SW480 (cell line): ENCODE data around the gene ITGB3.
A peak's percentile ranks its signal among the peaks of the same experiment; 100 is the strongest.

Experiments
- DNase-seq: peaks from one replicate; pipeline ENCODE4 v3.0.0-alpha.2; 2016; ENCODE audit warnings: low spot score

Gene ITGB3

DNA sequence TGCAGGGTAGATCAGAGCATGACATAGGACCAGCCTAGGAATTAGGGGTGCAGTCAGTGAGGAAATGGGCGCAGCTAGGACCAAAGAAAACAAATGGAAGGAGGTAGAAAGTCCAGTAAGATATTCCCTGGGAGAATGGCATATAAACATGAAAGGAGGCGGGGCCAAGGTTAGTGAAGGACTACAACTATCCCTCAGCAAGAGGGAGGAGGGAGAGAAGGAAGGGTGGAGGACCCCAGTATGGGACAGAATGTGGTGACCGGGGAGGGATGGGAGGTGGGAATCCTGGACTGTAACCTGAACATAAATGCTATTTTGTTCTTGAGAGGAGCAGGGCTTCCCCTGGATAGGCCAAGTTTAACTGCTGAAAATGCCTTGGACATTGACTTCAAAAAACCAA, 22.8 kb downstream of the ITGB3 start:
- DNase-seq = no peak

DNA sequence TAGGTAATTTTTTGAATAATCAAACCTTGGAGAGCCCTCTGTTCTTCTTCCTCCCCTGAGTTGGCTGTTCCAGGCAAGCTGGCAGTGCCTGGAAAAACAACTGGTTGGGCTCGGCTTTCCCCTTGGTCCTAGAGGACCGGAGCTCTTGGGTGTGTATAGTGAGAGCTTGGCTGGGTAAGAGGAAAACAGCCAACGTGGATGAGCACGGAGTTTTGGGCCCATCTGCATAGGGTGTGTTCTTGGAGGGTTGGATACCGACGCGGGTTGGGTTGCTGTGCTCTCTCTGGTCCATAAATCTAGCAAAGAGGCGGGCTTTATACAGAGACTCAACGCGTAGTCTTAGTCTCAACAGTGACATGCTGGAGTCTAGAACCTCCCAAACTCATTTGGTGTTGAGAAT, 23.2 kb downstream of the ITGB3 start:
- DNase-seq = peak; percentile 44

DNA sequence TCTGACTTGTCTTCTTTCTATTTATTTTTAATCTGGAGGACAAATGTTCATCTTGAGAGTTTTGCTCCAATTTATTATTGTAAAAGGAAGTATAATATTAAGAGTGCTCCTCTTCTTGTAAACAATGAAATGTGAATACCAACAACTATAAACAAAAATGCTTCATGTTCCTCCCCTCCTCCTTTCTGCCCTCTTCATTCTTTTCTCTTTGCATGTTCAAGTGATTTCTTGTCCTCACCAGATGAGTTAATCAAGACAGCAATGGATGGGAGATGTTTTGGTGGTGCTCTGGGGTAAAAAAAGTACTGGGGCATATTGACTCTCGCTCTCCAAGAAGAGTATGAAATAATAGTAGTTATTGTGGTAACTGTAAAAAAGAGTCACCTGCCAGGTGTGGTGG, 24.3 kb downstream of the ITGB3 start:
- no peak for DNase-seq

DNA sequence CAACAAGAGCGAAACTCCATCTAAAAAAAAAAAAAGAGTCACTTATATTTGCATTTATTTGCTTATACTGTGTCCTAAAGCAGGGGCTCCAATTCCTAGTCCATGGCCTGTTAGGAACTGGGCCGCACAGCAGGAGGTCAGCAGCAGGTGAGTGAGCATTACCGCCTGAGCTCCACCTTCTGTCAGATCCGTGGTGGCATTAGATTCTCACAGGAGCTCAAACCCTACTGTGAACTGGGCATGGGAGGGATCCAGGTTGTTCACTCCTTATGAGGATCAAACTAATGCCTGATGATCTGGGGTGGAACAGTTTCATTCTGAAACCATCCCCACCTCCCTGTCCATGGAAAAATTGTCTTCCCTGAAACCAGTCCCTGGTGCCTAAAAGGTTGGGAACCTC, 24.9 kb downstream of the ITGB3 start:
- no peak for DNase-seq

DNA sequence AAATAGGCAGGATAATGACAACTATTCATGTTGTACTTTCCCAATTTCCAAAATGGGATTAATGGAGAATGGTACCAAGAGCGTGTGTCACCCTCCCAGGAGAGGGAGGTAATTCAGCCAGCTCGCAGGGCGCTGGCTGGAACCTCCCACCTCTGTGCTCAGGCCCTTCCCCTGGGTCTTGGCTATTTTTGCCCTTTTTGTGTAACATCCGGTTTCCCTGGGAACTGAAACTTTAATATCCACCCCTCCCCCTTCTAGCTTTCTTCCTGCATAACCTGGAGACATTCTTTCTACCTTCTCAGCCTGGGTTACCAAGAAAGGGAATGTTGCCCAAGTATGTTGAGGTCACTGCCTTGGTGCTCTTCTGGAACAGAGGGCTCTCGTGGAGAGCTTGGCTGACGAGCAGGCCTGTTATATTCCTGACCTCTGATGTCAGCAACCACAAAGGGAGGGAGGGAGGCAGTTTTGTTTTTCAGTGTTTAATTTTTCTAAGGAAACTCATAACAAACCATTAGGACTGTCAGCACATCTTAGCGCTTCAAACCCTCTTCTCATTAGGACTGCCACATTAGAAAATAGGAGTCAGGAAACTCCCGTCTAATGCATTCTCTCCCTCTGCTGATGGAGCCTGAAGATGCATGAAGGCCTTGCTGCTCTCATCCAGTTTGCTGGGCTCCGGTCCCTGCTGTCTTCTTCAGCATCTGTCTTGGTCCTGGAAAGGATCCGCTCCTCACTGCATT, 25.6 kb downstream of the ITGB3 start:
- no peak for DNase-seq

DNA sequence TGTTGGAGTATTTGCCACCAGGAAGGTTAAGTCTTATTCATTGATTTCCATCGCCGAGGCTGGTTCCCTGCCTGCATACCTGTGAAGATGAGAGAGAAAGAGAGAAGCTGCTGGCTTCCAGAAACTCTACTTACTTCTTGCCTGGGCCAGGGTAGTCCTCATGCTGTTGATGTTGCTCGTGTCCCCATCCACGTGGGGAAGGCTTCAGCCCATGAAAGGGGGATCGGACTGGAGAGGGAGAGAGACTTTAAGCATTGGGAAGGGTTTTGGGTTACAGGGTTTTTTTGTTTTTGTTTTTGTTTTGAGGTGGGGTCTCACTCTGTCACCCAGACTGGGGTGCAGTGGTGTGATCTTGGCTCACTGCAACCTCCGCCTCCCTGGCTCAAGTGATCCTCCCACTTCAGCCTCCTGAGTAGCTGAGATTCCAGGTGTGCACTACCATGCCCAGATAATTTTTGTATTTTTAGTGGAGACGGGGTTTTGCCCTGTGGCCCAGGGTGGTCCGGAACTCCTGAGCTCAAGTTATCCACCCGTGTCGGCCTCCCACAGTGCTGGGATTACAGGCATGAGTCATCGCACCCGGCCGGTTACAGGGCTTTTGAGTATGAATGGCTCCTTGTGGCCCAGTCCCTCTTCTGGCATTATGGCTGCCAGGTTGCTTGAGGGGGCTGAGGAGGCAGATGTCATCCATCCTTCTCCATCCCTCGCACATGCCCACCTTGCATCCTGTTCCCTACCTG, 26.6 kb downstream of the ITGB3 start:
- DNase-seq = no peak

DNA sequence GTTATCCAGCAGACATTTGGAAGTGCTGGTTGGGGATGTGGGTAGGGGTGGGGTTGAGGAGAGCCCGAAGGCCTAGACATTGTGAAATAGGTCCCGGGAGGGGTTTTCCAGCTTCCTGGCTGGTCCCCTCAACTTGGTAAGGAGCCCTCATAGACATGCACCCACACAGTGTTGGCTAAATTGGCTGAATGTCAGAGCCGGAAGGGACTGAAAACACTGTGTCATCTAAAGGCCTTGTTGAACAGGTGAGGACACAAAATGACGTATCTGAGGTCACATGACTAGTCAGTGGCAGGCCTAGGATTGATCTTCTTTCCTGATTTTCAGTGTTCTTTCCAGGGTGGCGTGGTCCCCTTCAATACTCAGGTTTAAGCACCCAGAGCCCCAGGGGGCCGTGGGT, 27.6 kb downstream of the ITGB3 start:
- DNase-seq = no peak

DNA sequence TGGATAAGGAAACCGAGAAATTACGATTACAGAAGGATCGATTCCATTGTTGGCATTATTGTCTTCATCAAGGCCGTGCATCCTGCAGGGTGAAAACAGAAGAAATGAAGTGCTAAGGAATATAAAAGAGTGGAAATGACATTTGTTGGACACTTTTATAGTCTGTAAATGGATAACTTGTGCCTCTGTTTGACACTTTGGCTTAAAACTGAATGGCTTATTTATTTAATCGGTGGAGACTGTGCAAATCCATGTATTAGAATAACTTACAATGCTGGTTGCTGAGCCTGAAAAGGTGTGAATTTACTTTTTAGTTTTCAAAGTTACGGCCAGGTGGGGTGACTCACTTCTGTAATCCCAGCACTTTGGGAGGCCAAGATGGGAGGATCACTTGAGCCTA, 31.4 kb downstream of the ITGB3 start:
- DNase-seq = no peak

DNA sequence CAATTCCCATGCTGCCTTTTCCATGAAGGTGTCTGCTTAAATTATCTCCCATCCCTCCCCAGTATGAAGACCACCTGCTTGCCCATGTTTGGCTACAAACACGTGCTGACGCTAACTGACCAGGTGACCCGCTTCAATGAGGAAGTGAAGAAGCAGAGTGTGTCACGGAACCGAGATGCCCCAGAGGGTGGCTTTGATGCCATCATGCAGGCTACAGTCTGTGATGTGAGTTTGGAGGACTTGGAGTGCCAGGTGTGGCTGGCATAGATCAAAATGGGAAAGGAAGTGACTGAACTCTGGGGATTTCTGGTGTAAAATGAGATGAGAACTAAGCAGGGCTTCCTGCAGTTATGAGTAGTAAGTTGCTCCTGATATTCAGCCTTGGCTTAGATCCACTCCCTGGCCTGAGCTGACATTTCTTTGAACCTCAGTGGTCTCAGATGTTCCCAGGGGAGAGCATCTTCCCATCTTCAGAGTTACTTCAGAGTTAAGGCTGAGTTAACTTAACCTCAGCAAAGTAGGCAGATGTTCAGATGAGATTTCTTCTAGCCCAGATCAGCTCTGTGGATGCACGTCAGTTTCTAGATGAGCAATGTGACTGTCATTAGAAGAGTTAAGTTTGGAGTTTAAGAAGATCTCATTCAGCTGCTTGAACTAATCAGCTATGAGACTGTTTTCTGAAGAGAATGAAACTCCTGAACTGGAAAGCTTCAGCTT, 32.7 kb downstream of the ITGB3 start:
- DNase-seq = no peak

DNA sequence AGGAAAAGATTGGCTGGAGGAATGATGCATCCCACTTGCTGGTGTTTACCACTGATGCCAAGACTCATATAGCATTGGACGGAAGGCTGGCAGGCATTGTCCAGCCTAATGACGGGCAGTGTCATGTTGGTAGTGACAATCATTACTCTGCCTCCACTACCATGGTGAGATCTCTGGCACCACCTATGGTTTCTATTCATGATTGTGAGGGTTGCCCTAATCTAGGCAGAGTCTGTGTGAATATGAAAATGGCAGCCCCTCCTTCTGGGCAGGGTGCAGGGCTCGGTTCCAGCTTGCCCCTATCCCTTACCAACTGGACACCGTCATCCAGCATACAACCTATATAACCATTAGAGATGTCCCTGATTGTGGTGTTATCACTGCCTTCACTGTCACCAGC, 33.4 kb downstream of the ITGB3 start:
- no peak for DNase-seq

DNA sequence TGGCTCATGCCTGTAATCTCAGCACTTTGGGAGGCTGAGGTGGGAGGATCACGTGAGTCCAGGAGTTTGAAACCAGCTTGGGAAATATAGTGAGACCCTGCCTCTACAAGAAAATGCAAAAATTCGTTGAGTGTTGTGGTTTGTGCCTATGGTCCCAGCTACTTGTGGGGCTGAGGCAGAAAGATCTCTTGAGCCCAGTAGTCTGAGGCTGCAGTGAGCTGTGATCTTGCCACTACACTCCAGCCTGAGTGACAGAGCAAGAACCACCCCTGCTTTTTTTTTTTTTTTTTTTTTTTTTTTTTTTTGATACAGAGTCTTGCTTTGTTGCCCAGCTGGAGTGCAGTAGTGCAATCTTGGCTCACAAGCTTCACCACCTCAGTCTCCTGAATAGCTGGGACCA, 34.0 kb downstream of the ITGB3 start:
- DNase-seq = no peak

DNA sequence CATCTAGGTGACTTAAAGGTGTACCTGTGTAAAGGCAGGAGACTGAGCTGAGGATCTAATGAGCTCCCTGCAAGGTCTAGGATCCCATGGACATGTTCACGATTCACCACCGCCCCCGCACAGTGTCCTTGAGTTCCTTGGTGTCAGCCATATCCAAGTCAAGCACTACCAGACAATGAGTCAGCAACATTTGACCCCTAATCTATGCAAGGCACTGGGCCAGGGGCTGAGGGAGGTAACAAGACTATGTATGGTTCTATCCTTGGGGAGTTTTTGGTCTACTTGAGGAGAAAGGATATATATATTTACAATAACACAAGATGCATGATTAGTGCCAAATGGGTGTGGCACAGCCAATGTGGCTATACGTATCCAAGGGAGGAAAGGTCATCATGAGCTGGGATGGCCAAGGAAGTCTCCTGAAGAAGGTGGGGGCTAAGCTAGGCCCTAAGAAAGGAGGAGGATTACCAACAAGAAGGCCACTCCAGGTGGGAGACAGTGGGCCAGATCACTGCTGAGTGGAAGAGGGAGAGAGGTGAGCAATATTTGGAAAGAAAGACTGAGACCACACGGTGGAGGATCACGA, 35.0 kb downstream of the ITGB3 start:
- DNase-seq = no peak

DNA sequence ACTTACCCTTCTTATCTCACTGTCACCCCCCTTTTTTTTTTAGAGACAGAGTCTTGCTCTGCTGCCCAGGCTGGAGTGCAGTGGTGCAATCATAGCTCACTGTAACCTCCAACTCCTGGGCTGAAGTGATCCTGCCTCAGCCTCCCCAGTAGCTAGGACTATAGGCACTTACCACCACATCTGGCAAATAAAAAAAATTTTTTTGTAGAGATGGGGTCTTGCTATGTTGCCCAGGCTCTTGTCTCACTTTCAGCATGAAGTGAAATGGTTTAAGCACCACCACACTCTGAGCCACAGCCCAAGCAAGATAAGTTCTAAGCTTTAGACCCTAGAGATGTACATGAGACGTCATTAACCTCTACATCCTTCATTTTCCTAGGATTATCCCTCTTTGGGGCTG, 35.7 kb downstream of the ITGB3 start:
- no peak for DNase-seq

DNA sequence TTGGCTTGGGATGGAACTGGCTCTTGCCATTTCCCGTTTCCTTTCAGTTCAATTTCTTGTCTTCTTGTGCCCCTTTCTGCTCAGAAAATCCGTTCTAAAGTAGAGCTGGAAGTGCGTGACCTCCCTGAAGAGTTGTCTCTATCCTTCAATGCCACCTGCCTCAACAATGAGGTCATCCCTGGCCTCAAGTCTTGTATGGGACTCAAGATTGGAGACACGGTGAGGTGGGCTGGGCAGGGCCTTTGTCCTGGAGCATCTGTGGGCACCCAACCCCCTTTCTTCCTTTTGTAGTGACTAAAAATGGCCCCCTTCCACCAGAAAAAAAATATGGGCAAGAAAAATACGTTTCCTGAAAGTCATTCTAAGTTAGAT, 37.2 kb downstream of the ITGB3 start:
- no peak for DNase-seq

DNA sequence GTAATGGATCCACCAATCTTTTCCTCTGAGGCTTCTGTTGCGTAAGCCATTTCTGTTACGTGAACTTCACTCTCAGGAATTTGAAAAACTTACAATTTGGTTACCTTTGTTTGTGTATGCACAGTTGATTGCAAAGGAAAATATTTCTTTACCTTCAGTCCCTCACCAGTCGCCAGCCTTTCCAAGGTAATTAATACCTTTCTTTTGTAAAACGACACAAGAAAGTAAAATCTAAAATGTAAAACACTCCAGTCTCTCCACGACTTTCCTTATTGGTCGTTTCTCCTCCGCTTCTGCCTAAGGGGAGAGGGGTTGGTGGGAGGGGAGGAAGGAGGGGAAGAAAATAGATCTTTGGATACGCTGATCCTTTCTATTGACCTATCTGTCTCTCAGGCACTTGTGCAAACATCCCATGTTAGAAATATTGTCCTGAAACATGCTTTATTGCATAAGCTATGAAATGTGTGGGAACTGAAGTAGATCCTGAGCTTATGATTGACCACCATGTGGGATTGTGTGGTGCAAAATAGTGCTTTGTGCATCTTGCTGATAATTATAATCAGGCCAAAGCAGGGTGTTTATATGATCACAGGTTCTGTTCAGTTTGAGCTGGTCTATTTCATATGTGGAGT, 37.7 kb downstream of the ITGB3 start:
- DNase-seq = no peak

DNA sequence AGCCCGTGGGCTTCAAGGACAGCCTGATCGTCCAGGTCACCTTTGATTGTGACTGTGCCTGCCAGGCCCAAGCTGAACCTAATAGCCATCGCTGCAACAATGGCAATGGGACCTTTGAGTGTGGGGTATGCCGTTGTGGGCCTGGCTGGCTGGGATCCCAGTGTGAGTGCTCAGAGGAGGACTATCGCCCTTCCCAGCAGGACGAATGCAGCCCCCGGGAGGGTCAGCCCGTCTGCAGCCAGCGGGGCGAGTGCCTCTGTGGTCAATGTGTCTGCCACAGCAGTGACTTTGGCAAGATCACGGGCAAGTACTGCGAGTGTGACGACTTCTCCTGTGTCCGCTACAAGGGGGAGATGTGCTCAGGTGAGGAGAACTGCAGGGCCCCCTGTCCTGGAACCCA, 38.6 kb downstream of the ITGB3 start:
- no peak for DNase-seq

DNA sequence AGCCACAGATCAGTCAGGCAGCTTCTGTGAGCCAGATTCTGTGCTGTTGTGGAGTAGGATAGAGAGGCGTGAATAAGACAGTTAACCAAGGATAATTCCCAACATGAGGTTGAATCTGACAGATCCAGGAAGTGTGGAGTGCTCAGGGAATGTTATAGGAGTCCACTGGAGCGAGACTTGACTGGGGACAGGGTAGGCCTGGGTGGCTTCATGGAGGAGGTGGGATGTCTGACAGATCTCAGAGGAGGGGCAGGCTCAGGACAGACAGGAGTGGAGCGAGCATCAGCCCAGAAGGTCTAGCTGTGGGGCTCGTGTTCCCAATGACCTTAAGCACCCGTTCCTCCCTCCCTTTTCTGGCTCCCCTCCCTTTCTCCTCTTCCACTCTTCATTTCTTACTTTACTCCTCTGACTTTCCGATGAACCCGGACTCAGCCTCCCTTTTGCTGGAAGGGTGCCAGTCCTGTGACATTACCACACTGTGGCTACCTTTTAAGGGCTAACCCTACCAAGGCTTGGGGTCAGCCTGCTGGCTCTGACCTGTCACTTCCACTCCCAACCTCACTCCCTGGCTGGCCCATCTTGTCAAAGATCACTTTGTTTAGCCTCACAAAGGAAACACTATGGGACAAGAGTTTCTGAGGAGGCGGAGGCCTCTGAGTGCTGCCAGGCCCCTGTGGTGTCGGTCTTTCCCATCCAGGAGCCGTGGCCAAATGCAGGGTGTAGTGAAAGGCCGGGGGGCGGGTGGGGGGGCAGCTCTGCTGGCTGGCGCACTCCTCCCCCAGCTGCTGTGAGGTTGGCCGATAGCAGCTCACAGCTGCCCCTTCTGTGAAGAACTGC, 41.6 kb downstream of the ITGB3 start:
- DNase-seq = no peak

DNA sequence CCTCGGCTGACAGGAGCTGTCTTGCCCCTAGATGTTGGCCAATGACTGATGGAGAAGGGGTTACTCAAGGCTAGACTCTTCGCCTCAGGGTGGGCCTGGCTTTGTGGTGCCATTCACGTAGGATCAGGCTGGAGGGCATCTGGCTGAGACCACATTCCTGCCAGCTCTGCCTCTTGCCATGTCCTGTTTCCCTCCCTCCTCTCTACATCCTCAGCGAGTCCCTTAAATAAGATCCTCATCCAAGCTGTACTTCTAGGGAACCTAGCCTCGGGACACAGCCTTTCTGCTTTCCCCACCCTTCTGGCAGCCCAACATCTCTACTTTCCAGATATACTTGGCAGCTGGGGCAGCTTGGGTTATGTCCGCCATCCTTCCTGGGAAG, 42.2 kb downstream of the ITGB3 start:
- no peak for DNase-seq

DNA sequence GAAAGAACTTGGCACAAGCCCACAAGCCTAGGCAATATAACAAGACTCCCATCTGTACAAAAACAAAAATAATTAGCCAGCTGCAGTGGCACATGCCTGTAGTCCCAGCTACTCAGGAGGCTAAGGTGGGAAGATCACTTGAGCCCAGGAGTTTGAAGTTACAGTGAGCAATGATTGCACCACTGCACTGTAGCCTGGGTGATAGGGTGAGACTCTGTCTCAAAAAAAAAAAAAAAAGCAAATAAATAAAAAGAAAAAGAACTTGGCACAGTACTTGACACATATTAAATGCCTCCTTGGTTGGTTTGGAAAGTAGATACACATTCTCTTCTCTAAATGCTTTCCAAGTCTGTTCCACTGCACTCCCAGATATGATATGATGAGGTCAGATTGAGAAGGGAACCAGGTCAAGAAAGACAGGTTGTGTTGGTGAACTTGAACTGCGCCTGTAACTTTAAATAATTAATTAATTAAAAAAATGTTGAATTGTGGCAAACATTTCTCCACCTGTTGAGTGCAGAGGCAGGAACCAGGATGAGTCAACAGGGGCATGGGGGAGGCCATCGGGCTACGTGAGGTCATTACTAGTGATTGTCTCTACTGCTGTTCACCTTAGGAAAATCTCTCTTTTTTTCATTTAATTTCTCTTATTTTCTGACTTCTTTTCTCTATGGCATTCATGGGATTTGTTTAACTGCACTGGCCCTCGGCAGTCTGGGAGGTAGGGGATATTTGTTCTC, 44.2 kb downstream of the ITGB3 start:
- DNase-seq = no peak

DNA sequence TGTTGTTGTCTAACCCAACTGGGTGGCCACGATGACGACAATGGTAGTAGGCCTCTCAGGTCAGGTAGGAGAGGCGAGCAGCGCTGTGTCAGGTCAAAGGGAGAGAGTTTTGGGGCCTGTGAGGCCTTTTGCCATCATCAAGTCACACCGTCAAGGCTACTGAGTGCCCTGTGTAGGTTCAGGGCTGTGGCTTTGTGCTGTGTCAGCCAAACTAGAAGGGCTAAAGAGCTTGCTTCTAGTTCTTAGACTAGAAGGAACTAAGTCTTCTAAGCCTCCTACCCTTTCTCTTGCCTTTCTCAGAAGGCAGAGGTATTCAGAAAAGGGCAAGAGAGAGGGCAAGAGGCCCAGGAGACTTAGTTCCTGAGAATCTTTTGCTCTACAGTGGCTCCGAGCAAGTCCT, 45.1 kb downstream of the ITGB3 start:
- no peak for DNase-seq
